Fibroblast of the aortic adventitia (primary cell): ENCODE data around the gene ARPC1A. TPM values are rescaled to one million over a fixed set of nuclear protein-coding genes. Genes with fewer than 3 reads are reported as not detected.

Experiments
- DNase-seq: peaks from one replicate; pipeline ENCODE4 v3.0.0-alpha.2; 2010; ENCODE audit warnings: low read depth
- H3K4me3 ChIP-seq: 2 replicates; pipeline ENCODE4 v1.5.1; 2011; ENCODE audit warnings: low read depth, mild to moderate bottlenecking, control low read depth, low read length, moderate library complexity
- CTCF ChIP-seq: IDR thresholded peaks from 2 replicates; pipeline ENCODE4 v1.5.1; 2011; ENCODE audit warnings: mild to moderate bottlenecking, low read length, control low read depth, inconsistent platforms; ENCODE audit not compliant: insufficient read depth
- total RNA-seq: library from RNA; depleted of rRNA; stranded (reverse); fragments of >200 nt; gene quantifications from 2 replicates; pipeline ENCODE4 v1.2.3, GENCODE V29; 2012; ENCODE audit warnings: low replicate concordance

The ARPC1A gene
- total RNA-seq, 1 donor, result 253 TPM

GRCh38 chr7:99389772-99390171 is 64.1 kb downstream of the ARPC1A start:
- H3K4me3 ChIP-seq, result no peak overlapping the region
- DNase-seq, result no peak
- TF ChIP-seq CTCF, result no peak

DNA sequence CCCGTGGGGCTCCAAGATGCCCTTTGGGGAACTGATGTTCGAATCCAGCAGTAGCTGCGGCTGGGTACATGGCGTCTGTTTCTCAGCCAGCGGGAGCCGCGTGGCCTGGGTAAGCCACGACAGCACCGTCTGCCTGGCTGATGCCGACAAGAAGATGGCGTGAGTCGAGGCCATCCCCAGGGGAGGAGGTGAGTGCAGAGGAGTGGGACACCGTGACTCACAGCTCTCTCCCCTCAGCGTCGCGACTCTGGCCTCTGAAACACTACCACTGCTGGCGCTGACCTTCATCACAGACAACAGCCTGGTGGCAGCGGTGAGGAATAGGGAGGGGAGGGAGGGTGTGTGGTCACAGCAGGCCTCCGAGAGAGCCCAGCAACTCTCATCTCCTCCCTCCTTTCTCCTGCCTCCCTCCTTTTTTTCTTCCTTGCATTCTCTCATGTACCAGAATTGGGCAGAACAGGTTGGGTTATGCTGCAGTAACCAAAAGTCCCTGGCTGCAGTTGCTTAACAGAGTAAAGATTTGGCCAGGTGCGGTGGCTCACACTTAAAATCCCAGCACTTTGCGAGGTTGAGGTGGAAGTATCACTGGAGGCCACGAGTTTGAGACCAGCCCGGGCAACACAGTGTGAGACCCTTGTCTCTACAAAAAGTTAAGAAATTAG is 65.4 kb downstream of the ARPC1A start:
- H3K4me3 ChIP-seq, result no peak overlapping the region
- no peak for DNase-seq
- no peak for TF ChIP-seq CTCF

DNA sequence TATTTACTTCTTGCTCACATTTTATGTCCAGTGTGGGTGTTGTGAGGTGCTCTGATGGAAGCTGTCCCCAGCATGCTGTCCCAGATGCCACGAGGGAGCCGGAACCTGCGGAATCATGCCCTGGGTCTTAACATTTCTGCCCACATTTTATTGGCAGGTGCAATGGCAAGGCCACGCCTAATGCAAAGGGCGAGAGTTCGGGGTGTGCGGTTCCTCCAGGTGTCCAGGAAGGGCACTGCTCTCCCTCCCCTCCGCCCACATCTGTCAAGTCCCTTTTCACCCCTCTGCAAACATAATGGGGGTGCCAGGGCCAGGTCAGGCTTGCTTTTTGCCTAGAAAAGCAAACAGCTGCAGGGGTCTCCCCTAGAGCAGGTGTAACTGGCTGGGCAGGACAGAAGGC is 66.3 kb downstream of the ARPC1A start:
- no peak for DNase-seq
- no peak for TF ChIP-seq CTCF
- no peak overlapping the region for H3K4me3 ChIP-seq

GRCh38 chr7:99392659-99393354 is 67.1 kb downstream of the ARPC1A start:
- H3K4me3 ChIP-seq, result no peak overlapping the region
- no peak for DNase-seq
- TF ChIP-seq CTCF, result no peak

GRCh38 chr7:99393355-99394187 is 67.9 kb downstream of the ARPC1A start:
- no peak for TF ChIP-seq CTCF
- no peak for DNase-seq
- H3K4me3 ChIP-seq, result no peak overlapping the region

GRCh38 chr7:99394188-99394502 is 68.4 kb downstream of the ARPC1A start:
- TF ChIP-seq CTCF, result no peak
- H3K4me3 ChIP-seq, result no peak overlapping the region
- DNase-seq, result no peak
